GM04504 (cell line): ENCODE measurements around the gene CDH5.

Source experiments
- DNase-seq: peaks from one replicate; pipeline ENCODE4 v3.0.0-alpha.2; 2012; ENCODE audit warnings: low read depth

Gene CDH5

DNA sequence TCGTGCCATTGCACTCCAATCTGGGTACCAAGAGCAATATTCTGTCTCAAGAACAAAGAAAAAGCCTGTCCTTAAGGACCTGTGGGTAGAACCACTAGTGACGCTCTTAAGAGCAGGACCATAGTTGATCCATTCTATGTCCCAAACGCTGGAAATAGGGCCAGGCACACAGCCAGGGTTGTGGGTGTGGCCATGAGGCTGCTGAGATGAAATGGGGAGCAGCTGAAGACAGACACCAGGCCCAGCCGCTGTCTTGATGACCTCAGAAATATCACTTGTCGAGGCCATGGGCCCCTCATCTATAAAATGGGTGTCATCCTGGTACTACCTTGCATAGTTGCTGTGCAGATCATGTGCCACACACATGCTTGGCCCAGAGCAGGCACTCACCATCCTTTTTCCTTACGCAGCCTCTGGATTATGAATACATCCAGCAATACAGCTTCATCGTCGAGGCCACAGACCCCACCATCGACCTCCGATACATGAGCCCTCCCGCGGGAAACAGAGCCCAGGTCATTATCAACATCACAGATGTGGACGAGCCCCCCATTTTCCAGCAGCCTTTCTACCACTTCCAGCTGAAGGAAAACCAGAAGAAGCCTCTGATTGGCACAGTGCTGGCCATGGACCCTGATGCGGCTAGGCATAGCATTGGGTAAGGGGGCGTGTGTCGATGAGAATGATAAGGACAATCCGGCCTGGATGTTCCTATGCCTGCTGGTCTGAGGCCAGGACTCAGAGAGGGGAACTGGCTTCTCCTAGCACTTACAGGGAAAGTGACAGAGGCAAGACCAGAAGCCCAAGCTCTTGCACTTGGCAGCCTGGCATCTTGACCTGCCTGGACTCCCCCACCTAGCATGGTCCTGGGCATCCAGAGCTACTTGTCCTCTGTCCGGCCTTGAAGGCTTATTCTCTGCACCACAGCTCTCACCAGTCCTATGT, 25.5 kb downstream of the CDH5 start:
- DNase-seq, result no peak

DNA sequence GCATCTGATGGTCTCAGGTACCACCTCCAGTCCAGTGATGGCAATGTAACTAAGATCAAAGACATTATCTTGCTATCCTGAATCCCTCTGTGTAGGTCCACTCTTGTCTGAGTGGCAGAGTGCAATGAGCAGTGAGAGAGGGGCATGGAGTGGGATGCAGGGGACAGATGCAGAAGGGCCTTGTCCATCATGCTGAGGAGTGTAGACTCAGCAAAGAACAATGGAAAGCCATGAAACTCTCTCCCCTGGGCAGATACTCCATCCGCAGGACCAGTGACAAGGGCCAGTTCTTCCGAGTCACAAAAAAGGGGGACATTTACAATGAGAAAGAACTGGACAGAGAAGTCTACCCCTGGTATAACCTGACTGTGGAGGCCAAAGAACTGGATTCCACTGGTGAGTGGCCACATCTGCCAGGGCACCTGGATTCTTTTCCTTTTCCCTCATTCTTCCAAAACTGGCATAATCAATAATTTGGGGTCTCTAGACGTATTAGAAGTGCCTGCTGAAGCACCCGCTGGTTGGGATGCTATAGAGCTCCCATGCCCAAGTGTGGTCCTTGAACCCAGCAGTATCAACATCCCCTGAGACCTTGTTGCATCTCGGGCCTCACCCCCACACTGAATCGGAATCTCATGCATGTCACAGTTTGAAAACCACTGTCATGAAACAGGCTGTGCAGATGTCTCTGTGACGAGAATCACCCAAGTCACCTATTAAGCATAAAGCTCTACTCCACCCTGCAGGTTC, 29.5 kb downstream of the CDH5 start:
- no peak for DNase-seq

DNA sequence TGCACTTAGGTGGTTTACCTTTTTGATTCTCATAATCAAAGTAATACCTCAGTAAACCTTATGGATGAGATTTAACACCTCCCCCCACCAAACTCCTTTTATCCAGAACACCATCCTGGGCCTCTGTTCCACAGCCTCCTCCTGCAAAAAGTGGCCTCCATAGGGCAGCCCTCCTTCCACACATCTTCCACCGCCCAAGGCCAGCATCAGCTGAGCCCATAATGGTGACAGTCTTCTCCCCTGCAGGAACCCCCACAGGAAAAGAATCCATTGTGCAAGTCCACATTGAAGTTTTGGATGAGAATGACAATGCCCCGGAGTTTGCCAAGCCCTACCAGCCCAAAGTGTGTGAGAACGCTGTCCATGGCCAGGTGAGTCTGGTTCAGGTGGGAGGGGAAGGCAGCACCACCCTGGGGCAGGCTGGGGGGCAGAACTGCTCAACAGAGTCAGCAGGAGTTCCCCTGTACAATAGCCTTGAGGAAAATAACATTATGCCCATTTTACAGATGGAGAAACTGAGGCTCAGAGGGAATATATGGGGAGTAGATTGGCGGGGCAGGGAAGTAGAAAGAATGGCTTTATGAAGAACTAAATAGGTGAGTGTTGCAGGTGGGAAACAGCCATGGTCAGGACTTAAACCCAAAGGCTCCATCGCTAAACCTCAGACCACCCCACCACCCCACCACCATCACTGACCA, 31.4 kb downstream of the CDH5 start:
- no peak for DNase-seq

DNA sequence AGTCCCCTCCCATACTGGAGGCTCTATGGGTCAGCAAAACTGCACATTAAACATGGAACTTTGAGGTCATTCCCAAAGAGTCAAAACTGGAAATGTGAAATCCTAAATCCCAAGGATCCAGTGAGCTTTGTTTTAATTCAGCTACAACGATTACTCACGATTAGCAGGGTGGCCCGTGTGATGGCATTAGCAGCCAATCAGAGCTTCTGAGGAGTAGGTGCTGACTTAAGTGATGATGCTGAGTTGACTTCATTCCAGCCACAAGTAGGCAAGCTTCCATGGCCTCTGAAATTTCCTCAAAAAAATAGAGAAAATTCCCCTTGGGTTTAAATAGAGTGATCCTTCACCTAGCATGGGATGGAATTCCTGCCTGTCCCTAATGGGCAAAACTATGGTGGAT, 32.5 kb downstream of the CDH5 start:
- DNase-seq, result no peak

DNA sequence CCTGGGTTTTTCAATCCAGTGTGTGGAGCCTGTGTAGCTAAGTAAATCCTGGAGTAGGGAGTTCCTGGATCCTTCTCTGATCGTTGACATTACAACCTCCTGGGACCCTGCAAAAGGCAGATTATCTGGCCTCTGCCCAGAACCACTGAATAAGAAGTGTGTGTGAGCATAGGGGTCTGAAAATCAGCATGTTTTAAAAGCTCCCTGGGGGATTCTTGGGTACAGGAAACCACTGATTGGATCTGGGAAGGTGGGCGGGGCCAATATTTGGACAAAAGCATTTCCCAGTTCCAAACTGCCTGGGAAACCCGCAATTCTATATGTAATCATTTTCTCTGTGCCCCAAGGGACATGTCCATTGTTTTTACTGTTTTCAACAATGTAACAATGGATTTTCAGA, 33.4 kb downstream of the CDH5 start:
- DNase-seq, result no peak

DNA sequence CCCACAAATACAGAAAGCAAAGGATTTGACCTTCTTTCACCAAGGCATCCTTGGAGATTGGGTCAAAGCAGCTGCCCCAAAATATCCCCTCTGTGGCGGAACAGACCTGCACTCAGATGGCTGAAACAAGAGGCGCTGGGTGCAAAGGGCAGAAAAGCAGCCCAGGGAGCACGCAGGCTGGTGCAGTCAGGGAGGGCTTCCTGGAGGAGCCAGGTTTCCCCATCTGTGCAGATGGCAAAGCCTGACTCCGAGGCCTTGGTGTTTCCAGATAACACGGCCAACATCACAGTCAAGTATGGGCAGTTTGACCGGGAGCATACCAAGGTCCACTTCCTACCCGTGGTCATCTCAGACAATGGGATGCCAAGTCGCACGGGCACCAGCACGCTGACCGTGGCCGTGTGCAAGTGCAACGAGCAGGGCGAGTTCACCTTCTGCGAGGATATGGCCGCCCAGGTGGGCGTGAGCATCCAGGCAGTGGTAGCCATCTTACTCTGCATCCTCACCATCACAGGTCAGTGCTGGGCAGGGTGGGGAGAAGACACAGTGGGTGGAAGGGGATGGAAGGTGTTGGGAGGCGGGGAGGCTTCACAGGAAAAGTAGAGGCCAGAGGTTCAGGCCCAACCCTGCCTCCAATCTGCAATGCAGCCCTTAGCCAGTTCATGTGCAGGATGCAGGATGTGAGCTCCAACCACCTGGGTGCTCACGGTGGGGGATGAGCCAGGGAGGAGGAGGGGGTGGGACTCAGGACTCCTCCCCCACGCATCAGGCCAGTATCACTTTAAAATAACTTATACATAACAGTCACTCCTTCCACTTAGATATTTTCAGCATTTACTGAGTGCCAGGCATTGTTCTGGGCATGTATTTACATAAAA, 34.3 kb downstream of the CDH5 start:
- DNase-seq, result no peak

DNA sequence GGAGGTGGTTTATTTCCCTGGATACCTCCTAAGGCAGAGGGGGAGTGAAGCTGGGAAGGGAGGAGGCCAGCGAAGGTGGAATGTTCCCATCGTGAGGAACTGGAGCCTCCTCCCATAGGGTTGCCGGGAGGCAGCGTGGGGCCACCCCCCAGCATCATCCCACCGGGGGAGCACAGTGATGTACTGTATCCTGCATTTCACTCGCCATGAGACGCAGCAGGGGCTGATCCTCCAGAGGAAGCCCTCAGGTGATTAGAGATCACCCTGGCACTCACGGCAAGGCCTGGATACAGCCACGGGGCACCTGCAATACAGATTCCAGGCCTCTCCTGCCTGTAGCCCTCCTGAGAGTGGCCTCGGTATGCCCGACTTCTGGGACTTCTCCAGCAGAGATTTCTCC, 35.1 kb downstream of the CDH5 start:
- no peak for DNase-seq

DNA sequence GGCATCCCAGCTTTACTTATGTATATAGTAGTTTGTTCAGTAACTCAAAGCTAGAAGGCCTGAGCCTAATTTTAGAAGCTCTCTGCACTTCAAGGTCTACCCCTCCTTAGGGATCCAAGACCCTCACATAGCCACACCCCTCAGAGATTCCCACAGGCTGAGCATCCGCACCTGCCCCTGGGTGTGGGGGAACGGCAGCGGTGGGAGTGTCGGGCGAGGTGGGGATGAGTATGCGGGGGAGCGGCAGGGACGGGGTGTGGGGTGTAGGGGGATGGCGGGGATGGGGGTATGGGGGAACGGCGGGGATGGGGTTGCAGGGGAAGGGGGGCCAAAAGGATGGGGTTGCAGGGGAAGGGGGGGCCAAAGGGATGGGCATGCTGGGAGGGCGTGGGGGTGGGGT, 35.7 kb downstream of the CDH5 start:
- DNase-seq, result no peak

DNA sequence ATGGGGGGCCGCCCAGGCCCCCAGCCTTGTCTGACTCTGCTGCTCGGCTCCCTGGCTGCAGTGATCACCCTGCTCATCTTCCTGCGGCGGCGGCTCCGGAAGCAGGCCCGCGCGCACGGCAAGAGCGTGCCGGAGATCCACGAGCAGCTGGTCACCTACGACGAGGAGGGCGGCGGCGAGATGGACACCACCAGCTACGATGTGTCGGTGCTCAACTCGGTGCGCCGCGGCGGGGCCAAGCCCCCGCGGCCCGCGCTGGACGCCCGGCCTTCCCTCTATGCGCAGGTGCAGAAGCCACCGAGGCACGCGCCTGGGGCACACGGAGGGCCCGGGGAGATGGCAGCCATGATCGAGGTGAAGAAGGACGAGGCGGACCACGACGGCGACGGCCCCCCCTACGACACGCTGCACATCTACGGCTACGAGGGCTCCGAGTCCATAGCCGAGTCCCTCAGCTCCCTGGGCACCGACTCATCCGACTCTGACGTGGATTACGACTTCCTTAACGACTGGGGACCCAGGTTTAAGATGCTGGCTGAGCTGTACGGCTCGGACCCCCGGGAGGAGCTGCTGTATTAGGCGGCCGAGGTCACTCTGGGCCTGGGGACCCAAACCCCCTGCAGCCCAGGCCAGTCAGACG, 36.2 kb downstream of the CDH5 start:
- DNase-seq, result no peak

DNA sequence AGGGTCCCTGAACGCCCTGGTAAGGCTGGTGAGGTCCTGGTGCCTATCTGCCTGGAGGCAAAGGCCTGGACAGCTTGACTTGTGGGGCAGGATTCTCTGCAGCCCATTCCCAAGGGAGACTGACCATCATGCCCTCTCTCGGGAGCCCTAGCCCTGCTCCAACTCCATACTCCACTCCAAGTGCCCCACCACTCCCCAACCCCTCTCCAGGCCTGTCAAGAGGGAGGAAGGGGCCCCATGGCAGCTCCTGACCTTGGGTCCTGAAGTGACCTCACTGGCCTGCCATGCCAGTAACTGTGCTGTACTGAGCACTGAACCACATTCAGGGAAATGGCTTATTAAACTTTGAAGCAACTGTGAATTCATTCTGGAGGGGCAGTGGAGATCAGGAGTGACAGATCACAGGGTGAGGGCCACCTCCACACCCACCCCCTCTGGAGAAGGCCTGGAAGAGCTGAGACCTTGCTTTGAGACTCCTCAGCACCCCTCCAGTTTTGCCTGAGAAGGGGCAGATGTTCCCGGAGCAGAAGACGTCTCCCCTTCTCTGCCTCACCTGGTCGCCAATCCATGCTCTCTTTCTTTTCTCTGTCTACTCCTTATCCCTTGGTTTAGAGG, 37.1 kb downstream of the CDH5 start:
- DNase-seq, result no peak

DNA sequence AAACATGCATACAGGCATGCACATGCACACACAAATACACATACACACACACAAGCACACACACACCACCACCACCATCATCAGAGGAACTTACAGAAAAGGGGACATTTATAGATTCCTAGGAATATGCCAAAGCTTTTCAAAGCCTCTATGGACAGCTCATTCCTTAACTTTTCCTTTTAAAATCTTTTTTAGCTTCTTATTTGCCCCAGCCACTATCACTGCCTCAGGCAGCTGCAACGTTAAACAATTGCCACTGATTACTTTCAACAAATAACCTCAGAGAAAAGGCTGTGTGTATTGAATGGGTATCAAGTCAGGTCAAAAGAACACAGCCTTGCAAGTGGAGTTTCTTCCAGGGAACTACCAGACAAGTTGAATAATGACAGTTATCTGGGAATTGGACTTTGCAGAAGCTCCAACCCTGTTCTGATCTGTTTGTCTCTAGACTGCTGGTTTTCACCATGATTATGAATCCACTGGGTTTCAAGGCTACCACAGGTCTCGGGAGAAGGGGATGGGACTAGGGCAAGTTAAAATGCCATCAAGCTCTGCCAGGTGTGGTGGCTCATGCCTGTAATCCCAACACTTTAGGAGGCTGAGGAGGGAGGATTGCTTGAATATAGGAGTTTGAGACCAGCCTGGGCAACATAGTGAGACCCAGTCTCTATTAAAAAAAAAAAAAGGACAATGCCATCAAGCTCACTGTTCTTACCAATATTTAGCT, 38.7 kb downstream of the CDH5 start:
- no peak for DNase-seq

DNA sequence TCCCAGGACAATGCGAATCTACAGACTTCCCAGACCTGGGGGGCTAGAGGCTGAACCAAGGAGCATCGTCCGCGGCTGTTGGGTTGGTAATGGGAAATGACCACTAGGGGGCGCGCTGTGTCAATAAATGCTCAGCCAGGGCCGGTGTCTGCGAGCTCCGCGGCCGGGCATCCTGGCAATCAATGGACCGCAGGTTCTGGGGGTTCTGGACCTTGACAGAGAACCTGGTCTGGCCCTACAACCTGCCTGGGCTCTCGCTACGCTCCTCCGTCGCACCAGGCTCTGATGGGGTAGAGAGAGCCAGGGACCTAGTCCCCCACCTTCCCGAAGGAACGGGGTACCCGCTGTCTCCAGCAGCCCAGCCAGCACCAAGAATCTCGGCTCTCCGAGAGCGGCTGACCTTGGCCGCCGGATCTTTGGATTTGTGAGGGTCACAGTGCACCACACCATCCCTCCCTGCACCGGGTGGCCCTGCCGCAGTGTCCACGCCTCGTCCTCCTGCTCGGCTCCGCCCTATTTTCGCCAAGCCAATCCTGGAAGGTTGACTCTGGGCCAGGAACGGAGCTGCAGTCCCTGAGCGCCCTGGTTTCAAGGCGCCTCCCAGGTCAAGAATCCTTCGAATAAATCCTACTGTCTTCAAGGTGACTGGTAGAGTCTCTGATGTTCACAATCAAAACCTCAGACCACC, 40.2 kb downstream of the CDH5 start:
- DNase-seq, result no peak

DNA sequence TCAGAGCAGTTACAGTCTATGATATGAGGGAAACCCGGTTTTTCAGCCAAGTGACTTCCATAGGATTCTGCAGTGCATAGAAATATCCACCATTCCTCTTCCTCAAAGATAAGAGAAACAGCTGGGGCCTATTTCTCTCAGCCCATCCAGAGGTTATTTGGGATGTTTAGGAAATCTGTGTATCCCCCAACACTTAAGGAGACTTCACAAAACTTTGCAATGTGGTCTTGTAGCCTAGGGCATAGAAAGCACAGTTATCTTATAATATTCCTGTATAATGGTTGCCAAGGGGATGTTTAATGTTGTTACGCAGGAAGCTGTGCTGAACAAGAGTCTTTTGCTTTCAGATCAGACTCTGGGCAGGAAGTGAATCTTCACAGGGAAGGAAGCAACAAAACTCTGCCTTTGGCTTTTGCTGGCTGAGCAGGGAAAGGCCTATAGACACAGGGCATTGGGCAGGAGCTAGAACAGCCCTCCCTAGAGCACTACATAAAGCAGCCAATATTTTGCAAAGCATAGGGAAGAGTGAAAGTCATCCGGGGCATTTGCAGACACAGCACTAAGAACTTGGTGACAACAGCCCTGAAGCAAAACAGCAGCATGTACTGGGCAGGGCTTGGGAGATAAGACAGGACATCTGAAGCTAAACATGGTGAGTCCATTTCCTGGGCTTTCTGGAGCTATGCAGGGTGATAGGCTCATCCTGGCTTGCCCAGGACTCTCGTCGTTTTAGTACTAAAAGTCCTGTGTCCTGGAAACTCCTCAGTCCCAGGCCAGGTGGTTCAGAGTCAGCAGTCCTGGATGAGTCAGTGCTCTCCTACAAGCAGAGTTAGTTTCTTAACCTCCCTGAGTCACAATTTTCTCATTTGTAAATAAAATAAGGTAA, 41.9 kb downstream of the CDH5 start:
- no peak for DNase-seq

DNA sequence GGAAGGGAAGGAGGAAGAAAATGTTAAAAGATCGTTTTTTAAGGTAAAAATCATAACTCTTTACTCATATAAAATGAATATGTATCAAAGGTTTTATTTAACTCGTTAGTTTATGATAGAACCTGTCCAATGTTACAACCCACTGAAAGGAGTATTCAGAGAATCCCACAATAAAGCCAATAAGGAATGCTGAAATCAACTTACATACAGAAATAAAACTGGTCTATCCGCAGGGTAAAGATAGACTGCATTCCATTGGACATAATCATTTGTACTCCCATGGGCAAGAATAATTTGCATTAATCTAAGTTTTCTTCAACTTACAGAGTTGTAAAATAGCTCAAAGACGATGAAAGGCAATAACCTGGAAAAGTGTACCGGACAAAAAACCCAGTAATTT, 42.7 kb downstream of the CDH5 start:
- no peak for DNase-seq

DNA sequence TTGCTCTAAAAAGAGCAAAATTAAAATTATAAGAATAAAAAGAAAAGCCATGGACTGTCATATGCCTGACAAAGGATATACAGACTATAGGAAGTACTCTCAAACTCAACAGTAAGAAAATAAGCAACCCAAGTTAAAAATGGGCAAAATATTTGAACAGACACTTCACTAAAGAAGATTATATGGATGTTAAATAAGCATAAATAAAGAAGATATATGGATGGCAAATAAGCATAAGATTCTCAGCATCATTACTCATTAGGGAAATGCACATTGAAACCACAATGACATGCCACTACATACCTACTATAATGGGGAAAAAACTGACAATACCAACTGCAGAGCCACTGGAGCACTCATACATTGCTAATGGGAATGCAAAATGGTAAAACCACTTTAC, 45.7 kb downstream of the CDH5 start:
- DNase-seq, result no peak

DNA sequence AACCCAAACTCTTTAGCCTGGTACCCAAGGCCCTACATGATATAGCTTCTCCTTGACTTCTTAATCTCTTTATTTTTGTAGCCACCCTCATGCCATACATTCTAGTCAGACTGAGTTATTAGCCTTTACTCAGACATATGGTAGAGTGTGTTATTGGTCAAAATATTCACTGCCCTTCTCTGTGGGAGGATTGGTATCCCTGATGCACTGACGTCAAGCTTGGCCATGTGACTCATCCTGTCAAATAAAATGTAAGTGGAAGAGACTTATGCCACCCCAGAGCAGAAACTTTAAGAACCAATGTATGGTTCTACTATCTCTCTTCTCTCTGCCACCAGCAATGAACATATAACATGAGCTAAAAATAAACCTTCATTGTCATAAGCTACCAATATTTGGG, 48.4 kb downstream of the CDH5 start:
- DNase-seq, result no peak

DNA sequence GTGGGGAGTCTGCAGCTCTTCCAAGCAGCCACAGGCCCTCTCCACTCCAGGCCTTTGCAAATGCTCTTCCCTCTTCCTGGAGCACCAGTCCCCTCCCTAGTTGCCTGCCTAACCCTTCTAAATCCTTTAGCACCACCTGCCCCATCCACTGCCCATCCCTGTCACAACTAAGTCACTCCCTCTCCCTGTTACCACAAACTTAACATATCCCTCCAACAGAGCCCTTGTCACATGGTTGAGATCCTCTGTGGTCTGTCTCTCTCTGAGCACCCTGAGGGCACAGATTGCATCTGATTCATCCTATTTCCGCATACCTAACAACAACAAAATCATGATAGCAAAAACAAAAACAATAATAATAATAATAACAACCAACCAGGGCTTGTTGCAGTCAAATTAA, 49.6 kb downstream of the CDH5 start:
- DNase-seq, result no peak

DNA sequence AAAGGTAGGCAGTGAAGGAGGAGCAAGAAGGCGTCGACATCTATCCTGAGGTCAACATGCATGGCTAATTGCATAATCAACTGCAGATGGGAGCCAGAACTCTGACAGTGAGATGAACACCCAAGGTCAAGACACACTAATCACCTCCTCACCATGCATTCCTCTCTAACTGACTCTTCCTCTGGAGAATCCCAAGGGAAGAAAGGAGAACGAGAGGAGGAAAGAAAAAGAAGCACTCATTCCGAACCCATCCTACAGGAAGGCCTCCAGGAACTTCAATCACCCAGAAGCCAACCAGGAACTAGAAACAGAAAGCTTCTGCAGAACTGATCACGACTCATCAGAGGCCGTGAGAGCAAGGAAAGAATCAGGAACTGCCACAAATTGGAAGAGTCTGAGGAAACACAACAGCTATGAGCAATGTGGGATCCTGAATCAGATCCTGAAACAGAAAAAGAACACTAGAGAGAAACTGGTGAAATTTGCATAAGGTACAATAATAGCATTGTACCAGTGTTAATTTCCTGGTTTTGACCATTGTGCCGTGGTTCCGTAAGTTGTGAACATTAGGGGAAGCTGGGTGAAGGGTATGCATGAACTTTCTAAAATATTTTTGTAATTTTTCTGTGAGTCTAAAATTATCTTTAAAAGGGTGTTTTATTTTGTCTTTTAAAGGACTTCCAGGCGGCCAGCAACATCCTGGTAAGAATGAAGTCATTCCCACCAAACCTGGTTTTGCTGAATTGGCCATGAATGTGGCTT, 50.6 kb downstream of the CDH5 start:
- DNase-seq, result peak; percentile 70
